Peyer's patch (tissue), 4 donors: ENCODE measurements around the gene EZH1.

Source experiments
- CTCF ChIP-seq, 6 experiments: fragments of 450-650 bp in 4 of 6; fragments of 200-600 bp in 2 of 6; sonication (generic) in 1 of 6; IDR thresholded peaks; one replicate each; pipeline ENCODE4 v1.5.1; 2017 to 2019; ENCODE audit warnings: antibody characterized with exemption in 6 of 6, mild to moderate bottlenecking in 3 of 6, moderate library complexity in 1 of 6
- POLR2A ChIP-seq, 2 donors: fragments of 450-650 bp; IDR thresholded peaks; one replicate each; pipeline ENCODE4 v1.5.1; 2017; ENCODE audit warnings: antibody characterized with exemption in 2 of 2, mild to moderate bottlenecking in 2 of 2, moderate library complexity in 2 of 2

- TF ChIP-seq CTCF (IDR thresholded peaks at IDR 0.05): no peak
- no peak for TF ChIP-seq POLR2A (IDR thresholded peaks at IDR 0.05)
These were observed 35.3 kb downstream of the EZH1 start for GRCh38 chr17:42709561-42709960.
